LNCAP (cell line): ENCODE results near the gene SUV39H2.

ENCODE experiments used
- CTCF ChIP-seq: fragments of 450-650 bp; IDR thresholded peaks from 2 replicates; pipeline ENCODE4 v1.5.1; 2017; ENCODE audit warnings: mild to moderate bottlenecking

The SUV39H2 gene

GRCh38 chr10:14906765-14907164 is 28.1 kb downstream of the SUV39H2 start:
- TF ChIP-seq CTCF, result no peak

GRCh38 chr10:14909101-14909500 is 30.4 kb downstream of the SUV39H2 start:
- no peak for TF ChIP-seq CTCF

- TF ChIP-seq CTCF, result no peak
These were observed 32.3 kb downstream of the SUV39H2 start for GRCh38 chr10:14910953-14911352.

GRCh38 chr10:14911801-14912200 is 33.1 kb downstream of the SUV39H2 start:
- TF ChIP-seq CTCF, result no peak

- TF ChIP-seq CTCF, result no peak
These were observed 37.9 kb downstream of the SUV39H2 start for GRCh38 chr10:14916600-14916999.

GRCh38 chr10:14917827-14918226 is 39.2 kb downstream of the SUV39H2 start:
- no peak for TF ChIP-seq CTCF

- no peak for TF ChIP-seq CTCF
These were observed 40.3 kb downstream of the SUV39H2 start for GRCh38 chr10:14918964-14919363.

- no peak for TF ChIP-seq CTCF
These were observed 45.3 kb downstream of the SUV39H2 start for GRCh38 chr10:14924013-14924412.
